Muscle of leg (tissue), 11 donors: Measurements from ENCODE around the gene INTS15. TPM values are rescaled to one million over a fixed set of nuclear protein-coding genes. Genes with fewer than 3 reads are reported as not detected.

Experiments used
- DNase-seq: peaks from one replicate; pipeline ENCODE4 v3.0.0; 2013
- H3K27ac ChIP-seq: one replicate; pipeline ENCODE4 v1.5.1; 2013; ENCODE audit warnings: mild to moderate bottlenecking, low read length, control low read depth
- H3K27me3 ChIP-seq: one replicate; pipeline ENCODE4 v1.6.1; 2013; ENCODE audit warnings: low read length; ENCODE audit not compliant: control insufficient read depth, insufficient read depth
- H3K36me3 ChIP-seq: one replicate; pipeline ENCODE4 v1.6.1; 2013; ENCODE audit warnings: low read length; ENCODE audit not compliant: control insufficient read depth, insufficient read depth
- H3K4me1 ChIP-seq: one replicate; pipeline ENCODE4 v1.6.1; 2013; ENCODE audit warnings: low read length; ENCODE audit not compliant: control insufficient read depth, insufficient read depth
- H3K4me3 ChIP-seq: one replicate; pipeline ENCODE4 v1.5.1; 2013; ENCODE audit warnings: low read length, control low read depth
- H3K9me3 ChIP-seq: replicated peaks from 2 replicates; pipeline ENCODE4 v1.6.1; 2013; ENCODE audit warnings: low read depth, low read length; ENCODE audit not compliant: control insufficient read depth
- WGBS: methylation state at CpG from one replicate; pipeline ENCODE4 v1.1.5; 2013; ENCODE audit warnings: missing lambda C conversion rate; ENCODE audit not compliant: insufficient coverage; 5-methylcytosine and 5-hydroxymethylcytosine counted together
- polyA plus RNA-seq, 8 donors: library from polyadenylated mRNA; unstranded; fragments of 120-200 nt; gene quantifications; one replicate each; pipeline versions ENCODE4 v1.2.1 to v1.2.3, GENCODE V29; 2013; ENCODE audit warnings: inconsistent platforms in 1 of 8, low replicate concordance in 1 of 8; ENCODE audit not compliant: insufficient read length in 8 of 8, insufficient read depth in 1 of 8
- total RNA-seq: library from RNA; stranded (reverse); fragments of 120-200 nt; gene quantifications from one replicate; pipeline ENCODE4 v1.2.4, GENCODE V29; 2013

INTS15 gene
- total and polyA plus RNA-seq, 9 donors = 11.6 to 27.6 (median 24.2) TPM

GRCh38 chr7:6642239-6642839 lies 52.5 kb downstream of the INTS15 start:
- no peak for DNase-seq
- H3K27me3 ChIP-seq = no peaks in the 10 kb centered on the region
- H3K9me3 ChIP-seq = no peaks in the 10 kb centered on the region
- no peak overlapping the region for H3K4me3 ChIP-seq
- peaks cover 77% of the 10 kb centered on the region for H3K36me3 ChIP-seq
- peaks cover 14% of the 10 kb centered on the region for H3K4me1 ChIP-seq
- WGBS = 85% methylated on average over 24 of the region's 24 CpGs
- no peak overlapping the region for H3K27ac ChIP-seq

DNA sequence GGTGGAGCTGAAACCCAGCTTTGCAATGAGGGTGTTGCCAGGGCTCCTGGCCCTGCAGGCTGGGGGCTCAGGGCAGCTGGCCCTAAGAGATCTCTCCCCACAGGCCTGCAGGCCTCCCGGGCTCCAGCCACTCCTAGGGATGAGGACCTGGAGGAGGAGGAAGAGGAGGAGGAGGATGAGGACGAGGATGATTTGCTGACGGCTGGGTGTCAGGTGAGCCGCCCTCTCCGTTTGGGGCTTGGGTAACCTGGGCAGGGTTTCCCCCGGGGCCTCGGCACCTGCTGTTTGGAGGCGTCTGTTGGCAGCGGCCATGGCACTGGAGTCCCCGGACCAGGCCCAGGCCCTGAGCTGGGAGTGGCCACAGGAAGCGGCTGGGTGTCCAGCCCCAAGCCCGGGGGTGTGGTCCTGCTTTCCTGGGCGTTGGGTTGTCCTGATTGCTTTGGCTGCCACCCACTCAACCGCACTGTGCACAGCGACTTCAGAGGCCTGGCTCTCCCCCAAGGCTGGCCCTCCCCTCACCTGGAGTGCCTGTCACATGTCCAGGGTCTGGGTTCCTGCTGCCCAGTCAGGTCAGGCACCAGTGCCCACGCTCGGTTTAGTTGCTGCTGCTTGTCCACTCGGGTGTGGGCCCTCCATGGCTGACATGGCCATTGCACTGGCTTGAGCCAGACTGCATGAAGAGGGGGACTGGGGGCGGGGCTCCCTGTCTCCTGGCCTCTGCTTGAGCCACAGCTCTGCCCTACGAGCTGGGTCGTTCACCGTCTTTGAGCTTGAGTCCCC lies 53.2 kb downstream of the INTS15 start:
- no peak for DNase-seq
- peaks cover 10% of the 10 kb centered on the region for H3K4me1 ChIP-seq
- no peak overlapping the region for H3K4me3 ChIP-seq
- H3K36me3 ChIP-seq = peaks cover 85% of the 10 kb centered on the region
- WGBS = 86% methylated on average over 22 of the region's 22 CpGs
- no peaks in the 10 kb centered on the region for H3K9me3 ChIP-seq
- no peaks in the 10 kb centered on the region for H3K27me3 ChIP-seq
- H3K27ac ChIP-seq = no peak overlapping the region

- H3K4me3 ChIP-seq = no peak overlapping the region
- WGBS = 91% methylated on average over 21 of the region's 21 CpGs
- H3K36me3 ChIP-seq = peaks cover 88% of the 10 kb centered on the region
Measured at GRCh38 chr7:6643915-6644625, 54.2 kb downstream of the INTS15 start.

GRCh38 chr7:6644728-6645127 lies 54.9 kb downstream of the INTS15 start:
- Histone ChIP-seq H3K9me3 (no peaks in the 10 kb centered on the region), H3K27me3 (no peaks in the 10 kb centered on the region), H3K4me3 (no peak overlapping the region), H3K4me1 (no peaks in the 10 kb centered on the region), H3K36me3 (peaks cover 89% of the 10 kb centered on the region), H3K27ac (no peak overlapping the region)
- DNase-seq = no peak
- WGBS = 90% methylated on average over 5 of the region's 10 CpGs

More at GRCh38 chr7:6643915-6644625, 54.2 kb downstream of the INTS15 start:
- Histone ChIP-seq H3K27ac (no peak overlapping the region), H3K27me3 (no peaks in the 10 kb centered on the region), H3K4me1 (peaks cover under 1% of the 10 kb centered on the region), H3K9me3 (no peaks in the 10 kb centered on the region)
- DNase-seq = no peak

GRCh38 chr7:6646465-6646864 lies 56.6 kb downstream of the INTS15 start:
- no peaks in the 10 kb centered on the region for H3K27me3 ChIP-seq
- no peak overlapping the region for H3K27ac ChIP-seq
- DNase-seq = no peak
- peaks cover 4% of the 10 kb centered on the region for H3K9me3 ChIP-seq
- H3K4me3 ChIP-seq = no peak overlapping the region
- 62% methylated on average over 4 of the region's 8 CpGs for WGBS
- no peaks in the 10 kb centered on the region for H3K4me1 ChIP-seq
- H3K36me3 ChIP-seq = peaks cover 86% of the 10 kb centered on the region

DNA sequence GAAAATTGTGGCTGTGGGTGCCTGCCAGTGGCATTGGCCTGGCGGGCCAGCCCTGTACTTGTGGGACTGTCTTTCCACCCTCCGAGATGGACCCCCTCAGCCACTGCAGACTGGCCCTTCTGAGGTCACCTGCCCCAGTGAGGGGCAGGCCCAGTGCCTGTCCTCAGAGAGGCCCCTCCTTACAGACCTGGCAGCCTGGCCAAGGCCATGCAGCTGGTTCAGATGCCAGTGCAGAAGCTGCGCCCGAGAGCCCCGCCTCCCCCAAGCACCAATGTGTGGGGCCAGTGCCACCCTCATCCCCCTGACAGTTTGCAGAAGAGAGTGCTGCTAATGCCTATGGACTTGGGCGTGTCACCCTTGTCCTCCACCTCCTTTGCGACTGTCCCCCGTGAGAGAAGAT lies 57.3 kb downstream of the INTS15 start:
- H3K27me3 ChIP-seq = no peaks in the 10 kb centered on the region
- no peak overlapping the region for H3K4me3 ChIP-seq
- 96% methylated on average over 4 of the region's 8 CpGs for WGBS
- H3K36me3 ChIP-seq = peaks cover 87% of the 10 kb centered on the region
- no peak for DNase-seq
- H3K9me3 ChIP-seq = peaks cover 9% of the 10 kb centered on the region
- H3K4me1 ChIP-seq = no peaks in the 10 kb centered on the region
- H3K27ac ChIP-seq = no peak overlapping the region

GRCh38 chr7:6647541-6647940 lies 57.7 kb downstream of the INTS15 start:
- no peak for DNase-seq
- Histone ChIP-seq H3K9me3 (peaks cover 12% of the 10 kb centered on the region), H3K27me3 (no peaks in the 10 kb centered on the region), H3K27ac (no peak overlapping the region), H3K4me1 (no peaks in the 10 kb centered on the region), H3K36me3 (peaks cover 86% of the 10 kb centered on the region), H3K4me3 (no peak overlapping the region)
- WGBS = 84% methylated on average over 14 of the region's 14 CpGs

GRCh38 chr7:6648066-6648814 lies 58.4 kb downstream of the INTS15 start:
- 94% methylated on average over 17 of the region's 17 CpGs for WGBS
- Histone ChIP-seq H3K36me3 (peaks cover 81% of the 10 kb centered on the region), H3K4me3 (no peak overlapping the region), H3K27me3 (no peaks in the 10 kb centered on the region), H3K4me1 (no peaks in the 10 kb centered on the region), H3K27ac (no peak overlapping the region), H3K9me3 (peaks cover 14% of the 10 kb centered on the region)
- no peak for DNase-seq

- peaks cover 76% of the 10 kb centered on the region for H3K36me3 ChIP-seq
- DNase-seq = no peak
- H3K27ac ChIP-seq = no peak overlapping the region
- WGBS = 94% methylated on average over 2 of the region's 5 CpGs
- no peak overlapping the region for H3K4me3 ChIP-seq
- H3K9me3 ChIP-seq = peaks cover 14% of the 10 kb centered on the region
- no peaks in the 10 kb centered on the region for H3K27me3 ChIP-seq
- H3K4me1 ChIP-seq = no peaks in the 10 kb centered on the region
Measured at GRCh38 chr7:6648815-6649104, 58.9 kb downstream of the INTS15 start.
